Natural killer cell (primary cell): ENCODE data around the gene DUSP10. TPM values are rescaled to one million over a fixed set of nuclear protein-coding genes. Genes with fewer than 3 reads are reported as not detected.

Experiments
- ATAC-seq, 3 donors: fragments of 150-1000 bp in 2 of 3; fragments of 200-7000 bp in 1 of 3; cut with Tn5 transposase; 1 replicate in 1 of 3; 2 replicates in 2 of 3; pipeline ENCODE4 v1.10.0; 2021; ENCODE audit warnings: mild to moderate bottlenecking in 2 of 3, moderate library complexity in 2 of 3
- DNase-seq, 2 donors: peaks; one replicate each; pipeline versions ENCODE4 v3.0.0 to v3.0.0-alpha.2; 2013 to 2021; ENCODE audit warnings: mixed read lengths in 1 of 2
- H3K27ac ChIP-seq: one replicate; pipeline ENCODE4 v1.5.1; 2013; ENCODE audit warnings: mild to moderate bottlenecking, low read length
- H3K27me3 ChIP-seq: one replicate; pipeline ENCODE4 v1.6.1; 2013; ENCODE audit warnings: low read length; ENCODE audit not compliant: control insufficient read depth, insufficient read depth
- H3K36me3 ChIP-seq: one replicate; pipeline ENCODE4 v1.6.1; 2013; ENCODE audit warnings: low read length; ENCODE audit not compliant: control insufficient read depth, insufficient read depth
- H3K4me1 ChIP-seq: one replicate; pipeline ENCODE4 v1.6.1; 2013; ENCODE audit warnings: low read length; ENCODE audit not compliant: control insufficient read depth, insufficient read depth
- H3K4me3 ChIP-seq: one replicate; pipeline ENCODE4 v1.5.1; 2013; ENCODE audit warnings: low read length
- H3K9me3 ChIP-seq: one replicate; pipeline ENCODE4 v1.6.1; 2013; ENCODE audit warnings: low read length; ENCODE audit not compliant: control insufficient read depth, insufficient read depth
- H3K27ac Mint-ChIP-seq, 2 donors: one replicate each; pipeline ENCODE4 v1.8.0; 2022; ENCODE audit warnings: mild to moderate bottlenecking in 2 of 2, mixed read lengths in 2 of 2, moderate library complexity in 1 of 2
- H3K27me3 Mint-ChIP-seq, 2 donors: one replicate each; pipeline ENCODE4 v1.8.0; 2022; ENCODE audit warnings: low read depth in 2 of 2, mixed read lengths in 2 of 2
- H3K36me3 Mint-ChIP-seq: one replicate; pipeline ENCODE4 v1.8.0; 2022; ENCODE audit warnings: mixed read lengths
- H3K4me1 Mint-ChIP-seq, 2 donors: one replicate each; pipeline ENCODE4 v1.8.0; 2022; ENCODE audit warnings: mixed read lengths in 2 of 2
- H3K4me3 Mint-ChIP-seq: one replicate; pipeline ENCODE4 v1.8.0; 2022; ENCODE audit warnings: mild to moderate bottlenecking, moderate library complexity, mixed read lengths
- H3K9me3 Mint-ChIP-seq, 2 donors: one replicate each; pipeline ENCODE4 v1.8.0; 2022; ENCODE audit warnings: mixed read lengths in 2 of 2
- WGBS: methylation state at CpG from one replicate; pipeline ENCODE4 v1.1.7; 2013; ENCODE audit warnings: missing lambda C conversion rate; ENCODE audit not compliant: insufficient coverage; 5-methylcytosine and 5-hydroxymethylcytosine counted together
- intact Hi-C: fragments of 100-400 bp; cut with micrococcal nuclease; formaldehyde crosslinking; loops from one replicate; pipeline ENCODE4 v1.14.2; 2022
- total RNA-seq, 4 donors: library from RNA; stranded (reverse); fragments of 120-200 nt in 1 of 4; gene quantifications; one replicate each; pipeline versions ENCODE4 v1.2.3 to v1.2.4, GENCODE V29; 2013 to 2022
- TF ChIP-seq, protein P1 (sequence below): fragments of 200-600 bp; IDR thresholded peaks from one replicate; pipeline ENCODE4 v1.8.0; 2022; ENCODE audit warnings: antibody characterized with exemption

DUSP10 gene
- total RNA-seq, 3 donors from 2014 or later (not counting 1 experiment from before 2014, with no cell fraction given), result 109 to 231 (median 210) TPM

DNA sequence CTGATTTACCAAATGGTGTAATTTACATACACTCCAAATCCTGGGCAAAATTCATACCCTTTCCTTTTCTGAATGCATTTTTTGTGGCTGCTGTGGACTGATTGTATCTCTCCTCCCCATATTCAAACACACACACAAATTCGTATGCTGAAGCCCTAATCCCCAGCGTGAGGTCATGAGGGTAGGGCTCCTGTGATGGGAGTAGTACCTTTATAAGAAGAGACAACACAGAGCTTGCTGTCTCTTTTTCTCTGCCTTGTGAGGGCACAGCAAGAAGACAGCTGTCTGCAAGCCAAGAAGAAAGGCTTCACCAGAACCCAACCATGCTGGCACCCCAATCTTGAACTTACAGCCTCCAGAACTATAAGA lies 24.4 kb downstream of the DUSP10 start:
- Mint-ChIP-seq H3K27ac (peak overlapping the region in 1 of 2 donors; percentile 99), H3K4me3 (no peak overlapping the region), H3K9me3 (no peaks in the 10 kb centered on the region), H3K4me1 (peaks cover 93% of the 10 kb centered on the region in 2 donors), H3K36me3 (no peaks in the 10 kb centered on the region), H3K27me3 (no peaks in the 10 kb centered on the region)
- H3K4me1 ChIP-seq, result peaks cover 50% of the 10 kb centered on the region
- ATAC-seq (no peak), DNase-seq (no peak)
- H3K4me3 ChIP-seq, result no peak overlapping the region
- no peaks in the 10 kb centered on the region for H3K27me3 ChIP-seq
- no CpG with 5 or more reads among the region's 2 CpGs for WGBS
- intact Hi-C loops, result no loop called here
- H3K27ac ChIP-seq, result no peak overlapping the region
- H3K9me3 ChIP-seq, result no peaks in the 10 kb centered on the region
- TF ChIP-seq, protein P1, sequence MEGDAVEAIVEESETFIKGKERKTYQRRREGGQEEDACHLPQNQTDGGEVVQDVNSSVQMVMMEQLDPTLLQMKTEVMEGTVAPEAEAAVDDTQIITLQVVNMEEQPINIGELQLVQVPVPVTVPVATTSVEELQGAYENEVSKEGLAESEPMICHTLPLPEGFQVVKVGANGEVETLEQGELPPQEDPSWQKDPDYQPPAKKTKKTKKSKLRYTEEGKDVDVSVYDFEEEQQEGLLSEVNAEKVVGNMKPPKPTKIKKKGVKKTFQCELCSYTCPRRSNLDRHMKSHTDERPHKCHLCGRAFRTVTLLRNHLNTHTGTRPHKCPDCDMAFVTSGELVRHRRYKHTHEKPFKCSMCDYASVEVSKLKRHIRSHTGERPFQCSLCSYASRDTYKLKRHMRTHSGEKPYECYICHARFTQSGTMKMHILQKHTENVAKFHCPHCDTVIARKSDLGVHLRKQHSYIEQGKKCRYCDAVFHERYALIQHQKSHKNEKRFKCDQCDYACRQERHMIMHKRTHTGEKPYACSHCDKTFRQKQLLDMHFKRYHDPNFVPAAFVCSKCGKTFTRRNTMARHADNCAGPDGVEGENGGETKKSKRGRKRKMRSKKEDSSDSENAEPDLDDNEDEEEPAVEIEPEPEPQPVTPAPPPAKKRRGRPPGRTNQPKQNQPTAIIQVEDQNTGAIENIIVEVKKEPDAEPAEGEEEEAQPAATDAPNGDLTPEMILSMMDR, result no peak
- H3K36me3 ChIP-seq, result no peaks in the 10 kb centered on the region

DNA sequence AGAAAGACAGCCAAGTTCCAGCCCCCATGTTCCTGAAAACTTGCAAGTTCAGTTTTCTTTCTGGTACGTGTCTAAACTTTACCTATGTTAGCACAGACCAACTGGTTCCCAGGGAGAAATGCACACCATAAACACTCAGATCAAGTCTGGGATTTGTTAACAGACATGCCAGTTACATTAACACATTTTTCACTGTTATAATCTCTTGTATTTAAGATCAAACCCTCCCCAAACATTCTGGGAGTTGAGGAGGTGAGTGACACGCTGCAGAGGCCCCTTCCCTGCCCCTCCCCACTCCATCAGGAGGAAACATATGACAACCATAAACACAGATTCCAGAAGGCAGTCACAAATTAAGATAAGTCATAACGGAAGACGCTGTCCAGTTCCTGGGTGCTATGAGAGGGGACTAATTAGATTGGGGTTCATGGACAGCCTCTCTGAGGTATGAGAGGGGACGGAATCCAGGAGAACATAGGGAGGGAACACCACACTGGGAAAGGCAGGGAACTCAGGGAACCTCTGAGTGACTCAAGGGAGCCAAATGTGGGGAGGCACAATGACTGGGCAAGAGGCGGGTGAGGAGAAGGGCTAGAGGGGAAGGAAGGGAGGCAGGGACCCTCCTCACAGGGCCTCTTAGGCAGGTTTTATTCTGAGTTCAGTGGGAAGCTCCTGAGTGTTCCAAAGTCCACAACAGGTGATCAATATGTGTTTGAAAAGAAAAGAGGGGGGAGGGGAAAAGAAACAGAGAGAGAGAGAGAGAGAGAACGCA lies 25.0 kb downstream of the DUSP10 start:
- 86% methylated on average over 5 of the region's 7 CpGs for WGBS
- Mint-ChIP-seq H3K4me3 (peak overlapping the region; percentile 15), H3K4me1 (peaks cover 93% of the 10 kb centered on the region in 2 donors)

DNA sequence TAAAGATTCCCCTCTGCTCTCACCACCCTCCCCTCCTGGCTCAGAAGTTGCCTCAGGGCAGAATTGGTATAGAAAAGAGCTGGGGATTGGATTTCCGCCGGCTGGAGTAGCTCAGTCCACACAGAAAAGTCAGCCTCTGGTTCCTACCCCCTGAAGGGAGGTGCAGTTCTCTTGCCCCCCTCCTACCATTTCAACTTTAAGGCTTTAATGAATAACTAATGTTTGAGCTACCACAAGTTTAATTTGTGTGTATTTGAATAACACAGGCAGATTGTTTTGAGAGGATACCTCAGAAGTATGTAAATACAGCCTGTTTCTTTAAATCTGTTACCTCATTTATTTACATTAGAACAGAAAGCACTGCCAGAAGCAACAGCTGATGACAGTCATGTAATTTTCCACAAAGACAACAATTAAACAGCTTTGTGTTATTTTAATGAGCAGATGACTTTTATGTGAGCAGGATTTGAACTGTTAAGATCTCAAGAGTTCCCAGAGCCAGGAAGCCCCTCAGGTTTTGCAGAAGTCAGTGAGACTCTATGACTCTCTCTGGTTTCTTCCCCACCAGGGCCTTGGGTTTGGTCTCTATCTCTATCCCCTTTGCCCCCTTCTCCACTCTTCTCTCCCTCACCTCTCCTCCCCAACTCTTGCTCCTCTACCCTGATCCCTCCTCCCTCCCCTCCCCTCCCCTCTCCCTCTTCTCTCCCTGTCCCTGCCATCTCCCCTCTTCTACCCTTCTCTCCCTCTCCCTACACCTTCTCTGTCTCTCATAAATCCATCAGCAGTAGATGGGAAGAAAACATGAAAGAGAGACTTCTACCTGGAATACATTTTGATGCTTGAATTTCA lies 26.3 kb downstream of the DUSP10 start:
- H3K4me1 Mint-ChIP-seq, result peaks cover 93 to 94% of the 10 kb centered on the region in 2 donors
- no peaks in the 10 kb centered on the region for H3K36me3 Mint-ChIP-seq
- no CpG with 5 or more reads among the region's 2 CpGs for WGBS
- no peaks in the 10 kb centered on the region for H3K9me3 Mint-ChIP-seq
- ATAC-seq (no peak), DNase-seq (no peak)
- Histone ChIP-seq H3K9me3 (no peaks in the 10 kb centered on the region), H3K27me3 (no peaks in the 10 kb centered on the region), H3K27ac (no peak overlapping the region), H3K36me3 (no peaks in the 10 kb centered on the region), H3K4me1 (peaks cover 54% of the 10 kb centered on the region), H3K4me3 (no peak overlapping the region)
- peak overlapping the region; percentile 67 for H3K4me3 Mint-ChIP-seq
- H3K27ac Mint-ChIP-seq, result peak overlapping the region; percentile 87 to 99
- no peaks in the 10 kb centered on the region for H3K27me3 Mint-ChIP-seq
- intact Hi-C loops, result loop anchor here (1.0 kb wide), 1 partner anchor 9 kb away; no protein-coding TSS in a partner anchor
- TF ChIP-seq, protein P1, result no peak

More for the DNA sequence above, 25.0 kb downstream of the DUSP10 start:
- Mint-ChIP-seq H3K36me3 (no peaks in the 10 kb centered on the region), H3K27ac (peak overlapping the region; percentile 87 to 99), H3K27me3 (no peaks in the 10 kb centered on the region), H3K9me3 (no peaks in the 10 kb centered on the region)
- H3K4me3 ChIP-seq, result no peak overlapping the region
- H3K36me3 ChIP-seq, result no peaks in the 10 kb centered on the region
- intact Hi-C loops, result no loop called here
- H3K27ac ChIP-seq, result no peak overlapping the region
- ATAC-seq, result no peak
- TF ChIP-seq, protein P1, result no peak
- DNase-seq, result no peak
- no peaks in the 10 kb centered on the region for H3K27me3 ChIP-seq
- peaks cover 49% of the 10 kb centered on the region for H3K4me1 ChIP-seq
- no peaks in the 10 kb centered on the region for H3K9me3 ChIP-seq
